Smooth muscle cell (in vitro differentiated cells): ENCODE results near the gene COL5A1. TPM values are rescaled to one million over a fixed set of nuclear protein-coding genes. Genes with fewer than 3 reads are reported as not detected.

Experiments used
- DNase-seq: peaks from one replicate; lab custom pipeline; 2025; ENCODE audit not compliant: unreplicated experiment; lab: John Stamatoyannopoulos, UW
- H2AFZ ChIP-seq: fragments of 200-600 bp; sonication (generic); 2 replicates; pipeline ENCODE4 v1.6.0; 2016; ENCODE audit warnings: antibody characterized with exemption, low read depth, mild to moderate bottlenecking
- H3F3A ChIP-seq: fragments of 200-600 bp; sonication (generic); 2 replicates; pipeline ENCODE4 v1.6.0; 2017; ENCODE audit warnings: antibody characterized with exemption, low read depth
- H3K27ac ChIP-seq: fragments of 200-600 bp; sonication (generic); 2 replicates; pipeline ENCODE4 v1.5.1; 2016; ENCODE audit warnings: low read depth, mild to moderate bottlenecking
- H3K27me3 ChIP-seq: fragments of 200-600 bp; sonication (generic); 2 replicates; pipeline ENCODE4 v1.6.1; 2016; ENCODE audit warnings: low read depth, mild to moderate bottlenecking
- H3K36me3 ChIP-seq: fragments of 200-600 bp; sonication (generic); 2 replicates; pipeline ENCODE4 v1.5.1; 2016; ENCODE audit warnings: low read depth
- H3K4me1 ChIP-seq: fragments of 200-600 bp; sonication (generic); 2 replicates; pipeline ENCODE4 v1.5.1; 2016; ENCODE audit warnings: low read depth
- H3K4me2 ChIP-seq: fragments of 200-600 bp; sonication (generic); 2 replicates; pipeline ENCODE4 v1.6.0; 2016; ENCODE audit warnings: mild to moderate bottlenecking
- H3K4me3 ChIP-seq: fragments of 200-600 bp; sonication (generic); 2 replicates; pipeline ENCODE4 v1.5.1; 2016; ENCODE audit warnings: mild to moderate bottlenecking
- H3K79me2 ChIP-seq: fragments of 200-600 bp; sonication (generic); 2 replicates; pipeline ENCODE4 v1.6.0; 2016; ENCODE audit warnings: low read depth, mild to moderate bottlenecking
- H3K9ac ChIP-seq: fragments of 200-600 bp; sonication (generic); 2 replicates; pipeline ENCODE4 v1.6.0; 2016; ENCODE audit warnings: low read depth
- H3K9me3 ChIP-seq: fragments of 200-600 bp; sonication (generic); replicated peaks from 2 replicates; pipeline ENCODE4 v1.5.1; 2016; ENCODE audit warnings: low read depth
- H4K20me1 ChIP-seq: fragments of 200-600 bp; sonication (generic); 2 replicates; pipeline ENCODE4 v1.6.0; 2016; ENCODE audit warnings: low read depth
- CTCF ChIP-seq: fragments of 200-600 bp; sonication (generic); IDR thresholded peaks from 2 replicates; pipeline ENCODE4 v1.5.1; 2017; ENCODE audit warnings: borderline replicate concordance, mild to moderate bottlenecking, antibody characterized with exemption; ENCODE audit not compliant: insufficient read depth, poor library complexity, severe bottlenecking
- WGBS: methylation state at CpG from one replicate; pipeline ENCODE4 v1.1.7; 2016; ENCODE audit warnings: low lambda C conversion rate; 5-methylcytosine and 5-hydroxymethylcytosine counted together
- polyA plus RNA-seq: library from polyadenylated mRNA; unstranded; fragments of >200 nt; fragmentation: Nextera tagmentation; extraction: Ambion mirVana; gene quantifications from 2 replicates; pipeline ENCODE4 v1.2.1, GENCODE V29; 2016
- total RNA-seq: library from RNA; depleted of rRNA; stranded (reverse); fragments of >200 nt; gene quantifications from 2 replicates; pipeline ENCODE4 v1.2.3, GENCODE V29; 2014

The COL5A1 gene
- total and polyA plus RNA-seq, 2 experiments from 2014 or later: 1,084 to 1,443 TPM

- peaks cover 10% of the 10 kb centered on the region for H3K36me3 ChIP-seq
These were observed 68.1 kb downstream of the COL5A1 start for GRCh38 chr9:134709512-134710270.

GRCh38 chr9:134710271-134710540, 68.6 kb downstream of the COL5A1 start:
- Histone ChIP-seq H3F3A (peaks cover 81% of the 10 kb centered on the region), H3K36me3 (peaks cover 10% of the 10 kb centered on the region), H3K4me1 (no peaks in the 10 kb centered on the region), H3K27ac (peak overlapping the region; percentile 94), H3K27me3 (no peaks in the 10 kb centered on the region), H3K9me3 (no peaks in the 10 kb centered on the region), H4K20me1 (peaks cover 100% of the 10 kb centered on the region), H3K79me2 (peaks cover 95% of the 10 kb centered on the region), H3K4me3 (no peak overlapping the region), H3K4me2 (no peak overlapping the region), H3K9ac (no peak overlapping the region), H2AFZ (no peak overlapping the region)
- no peak for TF ChIP-seq CTCF
- DNase-seq: no peak
- WGBS: 86% methylated on average over 8 of the region's 8 CpGs

More at GRCh38 chr9:134709512-134710270, 68.1 kb downstream of the COL5A1 start:
- H4K20me1 ChIP-seq: peaks cover 100% of the 10 kb centered on the region
- no peaks in the 10 kb centered on the region for H3K27me3 ChIP-seq
- TF ChIP-seq CTCF: no peak
- no peaks in the 10 kb centered on the region for H3K9me3 ChIP-seq
- DNase-seq: no peak
- no peak overlapping the region for H3K4me3 ChIP-seq
- 74% methylated on average over 28 of the region's 29 CpGs for WGBS
- peaks cover 95% of the 10 kb centered on the region for H3K79me2 ChIP-seq
- H3K4me1 ChIP-seq: no peaks in the 10 kb centered on the region
- H3F3A ChIP-seq: peaks cover 81% of the 10 kb centered on the region
- H3K9ac ChIP-seq: peak overlapping the region; percentile 11
- no peak overlapping the region for H3K4me2 ChIP-seq
- peak overlapping the region; percentile 94 for H3K27ac ChIP-seq
- no peak overlapping the region for H2AFZ ChIP-seq

GRCh38 chr9:134710901-134711300, 69.3 kb downstream of the COL5A1 start:
- Histone ChIP-seq H3K27me3 (no peaks in the 10 kb centered on the region), H2AFZ (no peak overlapping the region), H3K4me2 (no peak overlapping the region), H4K20me1 (peaks cover 100% of the 10 kb centered on the region), H3F3A (peaks cover 81% of the 10 kb centered on the region), H3K4me1 (no peaks in the 10 kb centered on the region), H3K4me3 (no peak overlapping the region), H3K36me3 (peaks cover 10% of the 10 kb centered on the region), H3K79me2 (peaks cover 95% of the 10 kb centered on the region), H3K27ac (peak overlapping the region; percentile 72), H3K9me3 (no peaks in the 10 kb centered on the region), H3K9ac (no peak overlapping the region)
- TF ChIP-seq CTCF: no peak
- WGBS: 87% methylated on average over 11 of the region's 12 CpGs
- DNase-seq: no peak

GRCh38 chr9:134712243-134712642, 70.6 kb downstream of the COL5A1 start:
- no CpG with 5 or more reads among the region's 2 CpGs for WGBS
- Histone ChIP-seq H3K27me3 (no peaks in the 10 kb centered on the region), H4K20me1 (peaks cover 100% of the 10 kb centered on the region), H3F3A (peaks cover 81% of the 10 kb centered on the region), H3K4me3 (no peak overlapping the region), H3K36me3 (peaks cover 10% of the 10 kb centered on the region), H3K9me3 (no peaks in the 10 kb centered on the region), H2AFZ (no peak overlapping the region), H3K79me2 (peaks cover 95% of the 10 kb centered on the region), H3K4me2 (no peak overlapping the region), H3K27ac (peak overlapping the region; percentile 72), H3K9ac (no peak overlapping the region), H3K4me1 (no peaks in the 10 kb centered on the region)
- no peak for TF ChIP-seq CTCF
- no peak for DNase-seq
